Spleen (tissue), 11 donors: ENCODE data around the gene RPL23. TPM values are rescaled to one million over a fixed set of nuclear protein-coding genes. Genes with fewer than 3 reads are reported as not detected.
A peak's percentile ranks its signal among the peaks of the same experiment; 100 is the strongest.

Experiments used
- DNase-seq: peaks from one replicate; pipeline ENCODE4 v3.0.0-alpha.2; 2020
- H3K27ac ChIP-seq, 8 donors: fragments of 200-600 bp; sonication (generic) in 7 of 8; 1 replicate in 4 of 8; 2 replicates in 4 of 8; pipeline versions ENCODE4 v1.5.0 to v1.8.0; 2016 to 2021; ENCODE audit warnings: inconsistent platforms in 4 of 8, mild to moderate bottlenecking in 4 of 8, moderate library complexity in 1 of 8
- H3K27me3 ChIP-seq, 7 donors: fragments of 200-600 bp; sonication (generic) in 6 of 7; replicated peaks in 1 of 7; 1 replicate in 4 of 7; 2 replicates in 3 of 7; pipeline versions ENCODE4 v1.5.0 to v1.8.0; 2016 to 2021; ENCODE audit warnings: inconsistent platforms in 3 of 7, mild to moderate bottlenecking in 1 of 7
- H3K36me3 ChIP-seq, 6 donors: fragments of 200-600 bp; sonication (generic) in 5 of 6; 1 replicate in 4 of 6; 2 replicates in 2 of 6; pipeline versions ENCODE4 v1.5.0 to v1.8.0; 2016 to 2021; ENCODE audit warnings: inconsistent platforms in 2 of 6
- H3K4me1 ChIP-seq, 6 donors: fragments of 200-600 bp; sonication (generic) in 5 of 6; 1 replicate in 3 of 6; 2 replicates in 3 of 6; pipeline versions ENCODE4 v1.5.0 to v1.8.0; 2016 to 2021; ENCODE audit warnings: inconsistent platforms in 3 of 6
- H3K4me3 ChIP-seq, 8 donors: fragments of 200-600 bp; sonication (generic) in 7 of 8; 1 replicate in 4 of 8; 2 replicates in 4 of 8; pipeline versions ENCODE4 v1.5.0 to v1.8.0; 2016 to 2021; ENCODE audit warnings: inconsistent platforms in 4 of 8, mild to moderate bottlenecking in 4 of 8, moderate library complexity in 2 of 8
- H3K9me3 ChIP-seq, 8 donors: fragments of 200-600 bp; sonication (generic) in 7 of 8; 1 replicate in 4 of 8; 2 replicates in 4 of 8; pipeline versions ENCODE4 v1.5.0 to v1.8.0; 2016 to 2021; ENCODE audit warnings: inconsistent platforms in 4 of 8
- CTCF ChIP-seq, 11 experiments: fragments of 200-600 bp in 7 of 11; fragments of 450-650 bp in 4 of 11; sonication (generic) in 4 of 11; IDR thresholded peaks in 8 of 11; conservative IDR thresholded peaks in 3 of 11; 1 replicate in 7 of 11; 2 replicates in 4 of 11; pipeline versions ENCODE4 v1.4.0 to v1.8.0; 2016 to 2021; ENCODE audit warnings: antibody characterized with exemption in 11 of 11, inconsistent platforms in 4 of 11, mild to moderate bottlenecking in 1 of 11
- POLR2A ChIP-seq, 3 donors: fragments of 450-650 bp; IDR thresholded peaks; one replicate each; pipeline ENCODE4 v1.5.1; 2017; ENCODE audit warnings: antibody characterized with exemption in 3 of 3, mild to moderate bottlenecking in 1 of 3
- POLR2AphosphoS5 ChIP-seq, 3 donors: sonication (generic); formaldehyde crosslinking; IDR thresholded peaks; one replicate each; pipeline ENCODE4 v1.5.1; 2017; ENCODE audit warnings: antibody characterized with exemption in 3 of 3
- WGBS, 5 donors: extraction: QIAGEN DNeasy Blood & Tissue Kit in 3 of 5; methylation state at CpG; one replicate each; pipeline versions ENCODE4 v1.1.5 to v1.1.7; 2013 to 2018; 5-methylcytosine and 5-hydroxymethylcytosine counted together
- intact Hi-C: fragments of 100-400 bp; cut with DNase I; formaldehyde crosslinking; loops from one replicate; pipeline ENCODE4 v1.15.0; 2023; ENCODE audit warnings: low total_unique reads
- polyA plus RNA-seq, 3 donors: library from polyadenylated mRNA; stranded (reverse); fragments of 200-250 nt; gene quantifications; one replicate each; pipeline ENCODE4 v1.2.1, GENCODE V29; 2013
- total RNA-seq, 7 donors: library from RNA; depleted of rRNA in 3 of 7; stranded (reverse); fragments of >200 nt in 3 of 7; fragmentation: NEBNext Ultra II Directional in 4 of 7; extraction: Animal tissue kit (Norgen Biotek cat#: 25700) in 4 of 7; gene quantifications; one replicate each; pipeline versions ENCODE4 v1.1.0 to v1.2.1, GENCODE V29; 2016 to 2021
- donor health status: healthy with polysubstance abuse.
- donor health status: DM: no; HTN: no; CAD: no; lungs with moderate emphysema.
- donor health status: DM: no; HTN: no; CAD: no.
- donor health status: Bipolar disorder and iron deficiency.
- donor health status: healthy.
- donor health status: DM: no; HTN: no; CAD: no.
- donor health status: DM: yes; HTN: yes; CAD: no.

Gene RPL23
- total and polyA plus RNA-seq, 10 donors = 1,006 to 6,883 (median 1,760) TPM

GRCh38 chr17:38871247-38872015 is 17.9 kb upstream of the RPL23 start:
- peak; percentile 89 for DNase-seq
- peak in 1 of 3 donors; percentile 78 for TF ChIP-seq POLR2AphosphoS5 (IDR thresholded peaks at IDR 0.05)
- TF ChIP-seq POLR2A (IDR thresholded peaks at IDR 0.05) = no peak
- TF ChIP-seq CTCF (IDR thresholded peaks at IDR 0.05 in 8 of 11, conservative IDR thresholded peaks at IDR 0.05 in 3 of 11) = no peak
- peaks cover 0 to 47% (median 3%) of the 10 kb centered on the region in 6 donors for H3K36me3 ChIP-seq
- 28 to 32% (median 28%) methylated on average over 11 of the region's 11 CpGs for WGBS, 5 donors
- peak overlapping the region; percentile 87 to 99 (median 97) for H3K27ac ChIP-seq
- H3K27me3 ChIP-seq = no peaks in the 10 kb centered on the region
- H3K4me1 ChIP-seq = peaks cover 54 to 86% (median 71%) of the 10 kb centered on the region in 6 donors
- peak overlapping the region; percentile 50 to 100 (median 94) for H3K4me3 ChIP-seq
- no peaks in the 10 kb centered on the region for H3K9me3 ChIP-seq
- intact Hi-C loops = no loop called here

GRCh38 chr17:38870259-38871165 is 17.0 kb upstream of the RPL23 start:
- TF ChIP-seq POLR2AphosphoS5 (IDR thresholded peaks at IDR 0.05) (no peak), CTCF (IDR thresholded peaks at IDR 0.05 in 8 of 11, conservative IDR thresholded peaks at IDR 0.05 in 3 of 11) (no peak), POLR2A (IDR thresholded peaks at IDR 0.05) (no peak)
- Histone ChIP-seq H3K27me3 (no peaks in the 10 kb centered on the region), H3K27ac (peak overlapping the region; percentile 87 to 99 (median 97)), H3K4me1 (peaks cover 46 to 77% (median 63%) of the 10 kb centered on the region in 6 donors), H3K9me3 (no peaks in the 10 kb centered on the region), H3K36me3 (peaks cover 0 to 38% (median 3%) of the 10 kb centered on the region in 6 donors), H3K4me3 (peak overlapping the region; percentile 50 to 100 (median 94))
- peak; percentile 95 for DNase-seq
- intact Hi-C loops = no loop called here
- WGBS, 5 donors = 0 to 1% (median 1%) methylated on average over 30 to 52 of the region's 56 CpGs

GRCh38 chr17:38869526-38870258 is 16.2 kb upstream of the RPL23 start, which contains the start of gene LASP1:
LASP1 (plus strand) TSS chr17:38870058; CDS start chr17:38870190, 132 bp downstream.
- Histone ChIP-seq H3K9me3 (no peaks in the 10 kb centered on the region), H3K27me3 (no peaks in the 10 kb centered on the region), H3K4me3 (peak within 1 kb of the TSS; percentile 50 to 100 (median 94)), H3K36me3 (peaks cover 0 to 30% (median 3%) of the 10 kb centered on the region in 6 donors), H3K4me1 (peaks cover 41 to 69% (median 54%) of the 10 kb centered on the region in 6 donors), H3K27ac (peak within 1 kb of the TSS; percentile 87 to 99 (median 97))
- TF ChIP-seq CTCF (IDR thresholded peaks at IDR 0.05 in 8 of 11, conservative IDR thresholded peaks at IDR 0.05 in 3 of 11) = no peak
- TF ChIP-seq POLR2AphosphoS5 (IDR thresholded peaks at IDR 0.05) = peak; percentile 99
- TF ChIP-seq POLR2A (IDR thresholded peaks at IDR 0.05) = peak; percentile 93 to 97 (median 96)
- intact Hi-C loops = no loop called here
- WGBS, 5 donors = 0 to 2% (median 1%) methylated on average over 33 to 73 of the region's 73 CpGs
- peak; percentile 99 for DNase-seq
